ENCODE data around the gene ZNF813. TPM values are rescaled to one million over a fixed set of nuclear protein-coding genes. Genes with fewer than 3 reads are reported as not detected.

The ZNF813 gene
- total and polyA plus RNA-seq, 2 donors (not counting 1 experiment from before 2014, with no cell fraction given), result 1.2 to 10.8 TPM

- no peaks in the 10 kb centered on the region for H3K27me3 Mint-ChIP-seq
- Histone ChIP-seq H3K9ac (ENCODE audit: low read length) (peak within 1 kb of the TSS; percentile 99), H3K4me1 (ENCODE audit: control insufficient read depth in 2 of 2, insufficient read depth in 2 of 2, low read length in 2 of 2) (peaks cover 0 to 15% of the 10 kb centered on the region in 2 donors), H3K79me2 (ENCODE audit: control insufficient read depth, insufficient read depth, low read length) (peaks cover 14% of the 10 kb centered on the region), H3K4me2 (replicated peaks; ENCODE audit: low read depth, low read length, poor library complexity, severe bottlenecking) (peak within 1 kb of the TSS; percentile 77), H3K36me3 (replicated peaks in 1 of 2; ENCODE audit: control extremely low read depth in 1 of 2, control insufficient read depth in 1 of 2, extremely low read depth in 1 of 2, insufficient read depth in 2 of 2, low read length in 1 of 2) (peaks cover 5 to 12% of the 10 kb centered on the region in 2 experiments), H3K9me3 (ENCODE audit: control extremely low read depth in 1 of 3, control insufficient read depth in 2 of 3, insufficient read depth in 1 of 3, low read length in 2 of 3) (peaks cover 0 to 8% (median 0%) of the 10 kb centered on the region in 3 donors), H3K4me3 (ENCODE audit: control extremely low read depth in 1 of 5, extremely low read depth in 1 of 5, insufficient read depth in 1 of 5, low read depth in 2 of 5, low read length in 4 of 5) (peak within 1 kb of the TSS in 4 of 5 experiments; percentile 60 to 73 (median 68)), H3K27ac (ENCODE audit: low read length in 2 of 2) (peak within 1 kb of the TSS; percentile 92 to 97), H4K20me1 (ENCODE audit: control insufficient read depth, insufficient read depth, low read length, poor library complexity, severe bottlenecking) (no peaks in the 10 kb centered on the region), H3K27me3 (replicated peaks in 1 of 4; ENCODE audit: control extremely low read depth in 1 of 4, control insufficient read depth in 3 of 4, insufficient read depth in 4 of 4, low read length in 3 of 4) (no peaks in the 10 kb centered on the region), H2AFZ (ENCODE audit: insufficient read depth, low read depth, low read length, poor library complexity, severe bottlenecking) (peak within 1 kb of the TSS; percentile 66)
- intact Hi-C loops (cut with micrococcal nuclease), result loop anchor here (1.0 to 5.0 kb wide), 4 partner anchors 16 to 1945 kb away; partner anchors contain the start of gene ZNF813
- H3K27ac Mint-ChIP-seq, result peak within 1 kb of the TSS; percentile 99
- POLR2A ChIA-PET, result no interaction called here
- TF ChIP-seq EZH2 (IDR thresholded peaks at IDR 0.05; ENCODE audit: borderline replicate concordance, insufficient read depth, low read depth, low read length, poor library complexity, severe bottlenecking) (no peak), CTCF (IDR thresholded peaks at IDR 0.05) (no peak)
- H3K4me3 Mint-ChIP-seq, result peak within 1 kb of the TSS; percentile 98
- DNase-seq (peak; percentile 96), ATAC-seq (ENCODE audit: low read depth) (peak; percentile 76)
- H3K9me3 Mint-ChIP-seq (ENCODE audit: insufficient read depth), result no peaks in the 10 kb centered on the region
- peaks cover 25% of the 10 kb centered on the region for H3K4me1 Mint-ChIP-seq
- 46% methylated on average over 78 of the region's 81 CpGs for WGBS (ENCODE audit: insufficient coverage)
- CTCF ChIA-PET, result interaction anchor here (1.0 kb wide), 1 partner anchor 17 kb away, joined by 3 read pairs; no protein-coding TSS in a partner anchor
Observed at GRCh38 chr19:53537521-53538377, 70.2 kb downstream of the ZNF813 start, which contains the start of gene ZNF331. TSS of gene ZNF331 (plus strand) at chr19:53538145. CDS start at chr19:53569377, 31,232 bp downstream.

All from B cell (primary cell).